Kidney capillary endothelial cell (primary cell): ENCODE results near the gene CACYBP.

Experiments
- DNase-seq: peaks from one replicate; pipeline ENCODE4 v3.0.0-alpha.2; 2018; ENCODE audit warnings: low spot score

Gene CACYBP

DNA sequence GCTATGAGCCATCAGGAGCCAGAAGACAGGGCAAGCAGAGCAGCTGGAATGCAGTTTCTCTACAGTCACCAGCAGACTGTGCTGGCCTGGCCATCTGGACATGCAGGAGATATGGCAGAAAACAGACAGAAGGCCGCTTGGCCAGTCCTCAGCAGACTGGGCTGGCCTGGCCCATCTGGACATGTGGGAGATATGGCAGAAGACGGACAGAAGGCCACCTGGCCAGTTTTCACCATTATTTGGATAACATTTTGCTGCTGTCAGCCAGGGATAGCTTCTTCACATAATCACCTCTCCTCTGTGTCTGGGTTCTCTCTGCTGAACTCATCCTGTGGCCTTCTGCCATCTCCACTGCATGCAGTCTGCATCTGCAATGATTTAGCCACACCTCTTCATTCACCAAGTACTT lies 25.0 kb upstream of the CACYBP start:
- no peak for DNase-seq

DNA sequence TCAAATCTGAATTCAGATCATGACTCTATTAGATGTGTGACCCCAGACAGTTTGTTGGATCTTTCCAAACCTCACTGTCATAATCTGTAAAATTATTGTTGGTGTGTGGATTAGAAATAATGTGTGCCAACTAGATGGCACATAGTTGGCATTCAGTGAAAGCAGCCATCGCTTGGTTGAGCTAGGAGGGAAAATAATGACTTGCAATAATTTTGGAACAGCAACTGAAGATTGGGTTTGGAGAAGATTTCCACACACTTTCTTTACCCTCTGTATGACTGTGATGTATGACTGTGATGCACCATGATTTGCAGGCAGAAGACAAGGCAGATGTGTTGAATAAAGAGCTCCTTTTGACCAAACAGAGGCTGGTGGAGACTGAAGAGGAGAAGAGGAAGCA lies 24.0 kb upstream of the CACYBP start:
- DNase-seq: no peak

DNA sequence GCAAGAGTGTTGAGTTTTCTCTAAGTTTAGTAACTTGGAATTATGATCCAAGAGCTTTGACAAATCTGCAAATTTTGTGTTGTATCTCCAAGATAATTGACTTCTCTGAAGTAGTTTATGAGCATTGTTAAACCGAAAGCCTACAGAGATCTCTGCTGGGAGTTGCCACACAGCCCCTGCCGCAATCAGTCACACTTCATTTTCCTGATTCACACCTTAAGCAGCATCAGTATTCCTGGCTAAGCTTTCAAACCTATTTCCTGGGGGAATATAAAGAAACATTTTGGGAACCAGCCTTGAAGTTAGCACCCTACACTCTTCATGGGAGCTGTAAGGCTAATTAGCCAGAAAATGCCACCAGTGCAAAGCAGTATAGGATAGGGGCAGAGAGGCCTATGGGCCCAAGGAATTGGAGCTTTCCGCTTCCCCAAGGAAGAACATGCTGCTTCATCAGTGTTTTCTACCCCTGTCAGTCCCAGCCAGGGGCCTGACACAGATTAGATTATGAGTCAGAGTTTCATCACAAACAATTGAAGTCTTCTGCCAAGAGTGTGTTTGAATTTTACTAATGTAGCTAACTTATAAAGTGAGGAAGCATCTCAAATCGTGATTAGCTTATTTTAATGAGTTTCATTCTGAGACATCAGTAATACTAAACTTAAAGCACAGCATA lies 23.2 kb upstream of the CACYBP start:
- no peak for DNase-seq

DNA sequence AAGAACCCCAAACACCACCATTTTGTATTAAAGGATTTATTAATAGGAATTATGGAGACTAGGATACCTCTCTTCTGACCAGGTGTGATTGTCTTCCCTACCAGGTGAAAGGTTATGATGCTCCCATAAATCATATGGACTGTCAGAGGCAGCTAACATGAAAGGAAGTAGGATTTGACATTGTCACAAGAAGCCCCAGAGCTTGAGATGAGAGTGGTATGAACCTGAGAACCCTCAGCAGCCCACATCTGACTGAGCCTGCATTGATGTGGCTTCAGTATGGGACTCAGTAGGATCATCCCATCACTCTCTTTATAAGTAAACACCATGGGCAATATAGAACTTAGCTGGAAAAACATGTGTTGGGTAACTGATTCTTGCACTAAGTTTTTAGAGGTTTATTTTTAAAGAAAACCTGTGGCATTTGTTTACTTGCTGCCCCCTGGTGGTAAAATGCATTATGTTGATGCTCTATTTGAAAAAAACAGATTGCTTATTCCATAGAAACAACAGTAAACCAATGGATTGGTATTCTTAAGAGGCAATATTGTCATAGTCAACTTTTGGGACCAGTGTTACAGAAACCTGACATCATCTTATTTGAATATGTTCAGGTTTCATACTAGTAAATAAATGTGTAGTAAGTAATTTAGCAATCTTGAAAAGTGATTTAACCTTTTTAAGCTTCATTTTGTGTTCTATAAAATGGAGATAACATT lies 16.6 kb upstream of the CACYBP start:
- peak; percentile 50 for DNase-seq

DNA sequence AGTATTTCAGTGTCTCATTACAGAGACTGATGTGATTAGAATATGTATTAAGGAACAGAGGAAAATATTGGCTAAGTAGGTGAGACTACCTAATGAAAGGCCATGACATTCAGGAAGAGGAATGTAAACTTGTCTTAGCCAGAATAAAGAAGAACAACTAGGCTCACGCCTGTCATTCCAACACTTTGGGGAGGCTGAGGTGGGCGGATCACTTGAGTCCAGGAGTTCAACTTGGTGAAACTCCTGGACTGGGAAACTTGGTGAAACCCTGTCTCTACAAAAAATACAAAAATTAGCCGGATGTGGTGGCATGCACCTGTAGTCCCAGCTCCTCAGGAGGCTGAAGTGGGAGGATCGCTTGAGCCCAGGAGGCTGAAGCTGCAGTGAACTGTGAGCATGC lies 14.8 kb upstream of the CACYBP start:
- DNase-seq: no peak

DNA sequence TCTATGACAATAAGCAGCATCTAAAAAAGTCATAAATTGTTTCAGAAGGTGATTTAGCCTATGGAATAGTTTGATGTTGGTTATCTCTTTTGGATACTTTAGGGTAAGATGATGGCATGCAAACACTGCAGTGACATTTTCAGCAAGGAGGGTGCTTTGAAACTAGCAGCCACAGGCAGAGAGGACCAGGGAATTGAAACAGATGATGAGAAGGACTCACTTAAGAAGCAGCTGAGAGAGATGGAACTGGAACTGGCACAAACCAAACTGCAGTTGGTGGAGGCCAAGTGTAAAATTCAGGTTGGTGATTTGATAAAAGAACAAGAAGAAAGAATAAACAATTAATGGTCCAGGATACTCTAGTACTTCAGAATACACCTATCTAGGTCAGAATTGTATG lies 11.2 kb upstream of the CACYBP start:
- no peak for DNase-seq

DNA sequence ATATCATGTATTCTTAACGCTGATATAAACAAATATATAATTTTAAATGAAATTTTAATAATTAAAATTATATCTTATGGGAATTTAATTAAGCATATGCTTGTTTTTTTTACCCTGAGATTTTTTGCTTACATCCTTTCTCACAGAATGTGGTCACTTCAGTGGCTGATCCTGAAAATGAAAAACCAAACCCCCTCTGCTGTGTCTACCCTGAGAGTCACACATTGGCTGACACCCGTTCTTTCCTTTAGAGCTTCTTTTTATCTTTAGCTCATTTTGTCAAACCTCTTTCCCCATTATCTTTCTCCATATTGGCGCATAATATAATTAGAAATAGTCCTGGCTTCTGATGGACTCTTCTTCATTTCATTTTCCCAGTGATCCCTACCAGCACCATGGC lies 10.8 kb upstream of the CACYBP start:
- no peak for DNase-seq

DNA sequence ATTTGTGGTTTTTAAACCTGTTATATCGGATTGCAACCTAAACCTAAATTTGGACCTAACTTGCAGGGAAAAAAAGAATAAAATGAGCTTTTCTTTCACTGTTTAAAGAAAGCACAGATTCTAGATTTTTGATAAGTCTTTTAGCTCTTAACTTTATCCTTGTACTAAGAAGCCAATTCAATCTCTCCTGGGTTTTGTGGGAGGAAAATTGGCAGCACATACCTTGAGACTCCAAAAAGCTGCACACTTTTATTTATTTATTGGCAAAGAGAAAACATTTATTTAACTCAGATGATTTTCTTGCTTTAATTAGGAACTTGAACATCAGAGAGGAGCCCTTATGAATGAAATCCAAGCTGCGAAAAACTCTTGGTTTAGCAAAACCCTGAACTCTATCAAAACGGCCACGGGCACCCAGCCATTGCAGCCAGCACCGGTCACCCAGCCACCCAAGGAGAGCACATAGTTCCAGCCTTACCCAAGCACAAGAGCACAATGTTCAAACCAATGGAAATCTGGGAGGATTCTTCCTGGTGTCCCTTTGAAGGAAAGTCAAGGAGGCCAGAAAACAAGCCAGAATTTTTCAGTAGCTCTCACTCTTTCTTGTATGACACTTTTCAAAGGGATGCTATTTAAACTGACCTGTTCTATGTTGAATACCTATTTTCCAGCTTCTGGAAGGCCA lies 10.1 kb upstream of the CACYBP start:
- DNase-seq: no peak

DNA sequence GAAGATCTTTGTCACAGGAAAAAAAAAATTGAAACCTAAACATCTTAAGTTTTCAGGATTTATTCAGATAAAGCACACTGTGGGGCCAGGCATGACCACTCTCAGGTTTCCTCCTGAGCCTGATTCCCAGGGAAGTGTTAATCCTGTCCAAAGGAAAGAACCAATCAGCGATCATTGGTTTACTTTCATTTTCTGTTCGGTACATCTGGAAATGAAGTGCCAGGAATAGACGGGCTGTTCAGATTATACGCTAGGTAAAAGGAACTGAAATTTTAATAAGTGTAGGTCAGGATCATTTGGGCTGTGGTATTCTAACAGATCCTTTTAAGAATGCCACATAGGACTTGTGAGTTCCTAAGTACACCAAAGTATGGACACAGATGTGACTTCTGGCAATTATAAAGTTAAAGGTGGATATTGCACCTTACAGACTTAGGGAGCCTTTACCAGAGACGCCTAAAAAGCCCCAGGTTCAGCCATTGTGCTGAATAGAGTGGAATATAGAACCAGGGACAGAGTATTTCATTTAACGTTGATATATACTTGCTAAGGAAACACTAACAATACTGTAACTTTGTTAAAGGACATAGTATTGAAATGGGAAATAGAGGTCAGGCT lies 9.3 kb upstream of the CACYBP start:
- peak; percentile 73 for DNase-seq

DNA sequence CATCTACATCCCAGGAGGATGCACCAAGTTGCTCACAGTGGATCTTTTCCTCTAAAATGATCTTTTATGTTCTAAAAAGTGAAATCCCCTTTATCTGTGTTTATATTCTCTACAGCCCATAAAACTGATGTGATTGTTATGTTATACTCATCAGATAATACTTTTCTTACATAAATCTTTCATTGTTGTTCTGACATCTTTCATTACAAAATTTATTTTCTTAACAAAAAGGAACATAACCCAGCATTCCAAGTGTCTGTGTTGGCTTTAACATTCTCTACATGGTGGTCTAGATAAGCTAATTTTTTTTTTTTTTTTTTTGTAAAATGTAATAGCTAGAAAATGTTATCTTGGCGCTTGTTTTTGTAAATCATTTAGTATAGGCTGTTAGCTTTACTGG lies 8.3 kb upstream of the CACYBP start:
- DNase-seq: no peak

DNA sequence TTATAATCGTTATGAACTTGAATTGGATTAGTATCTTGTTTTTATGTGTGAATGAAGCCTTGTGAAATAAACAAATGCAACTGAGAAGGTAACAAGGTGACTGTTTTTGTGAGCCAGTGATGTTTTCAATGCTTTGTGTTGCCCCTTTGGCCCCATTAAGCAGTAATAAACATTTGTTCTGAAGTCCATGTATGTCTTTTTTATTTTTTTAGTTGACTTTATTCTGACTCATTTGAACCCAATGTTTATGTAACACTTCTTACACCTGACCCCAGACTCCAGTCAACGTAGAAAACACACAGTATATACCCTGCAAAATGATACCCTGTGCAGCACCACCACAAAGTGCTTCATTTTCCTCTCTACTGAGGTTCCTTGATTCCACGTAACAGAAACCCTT lies 4.6 kb upstream of the CACYBP start:
- DNase-seq: no peak

DNA sequence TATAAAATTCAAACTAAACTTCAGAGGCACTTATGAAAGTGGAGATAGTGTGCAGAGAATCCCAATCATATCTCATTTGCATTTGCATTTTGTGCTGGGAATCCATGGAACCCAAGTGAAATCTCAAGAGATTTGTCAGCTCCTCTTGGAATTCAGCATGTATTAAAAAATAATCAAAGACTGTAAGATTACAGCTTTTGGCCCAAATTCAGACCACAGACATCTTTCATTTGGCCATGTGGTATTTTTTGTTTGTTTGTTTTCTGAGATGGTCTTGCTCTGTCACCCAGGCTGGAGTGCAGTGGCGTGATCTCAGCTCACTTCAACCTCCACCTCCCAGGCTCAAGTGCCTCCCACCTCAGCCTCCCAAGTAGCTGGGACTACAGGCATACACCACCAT lies 3.8 kb upstream of the CACYBP start:
- DNase-seq: no peak

DNA sequence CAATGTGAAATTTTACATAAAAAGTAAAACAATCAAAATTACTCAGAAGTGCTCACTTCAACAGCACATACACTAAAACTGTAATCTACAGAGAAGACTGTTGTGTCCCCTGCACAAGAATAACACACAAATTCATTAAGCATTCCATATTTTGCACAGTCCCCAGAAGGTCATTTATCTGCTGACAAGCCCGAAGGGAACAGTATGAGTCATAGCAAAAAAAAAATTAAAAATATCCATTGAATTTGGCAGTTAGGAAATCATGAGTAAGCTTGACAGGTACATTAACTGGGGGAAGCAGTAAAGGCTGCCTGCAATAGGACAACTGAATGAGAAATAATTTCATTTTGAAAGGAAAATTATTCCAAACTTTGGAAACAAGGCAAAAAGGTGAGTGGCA lies 3.3 kb upstream of the CACYBP start:
- peak; percentile 54 for DNase-seq

DNA sequence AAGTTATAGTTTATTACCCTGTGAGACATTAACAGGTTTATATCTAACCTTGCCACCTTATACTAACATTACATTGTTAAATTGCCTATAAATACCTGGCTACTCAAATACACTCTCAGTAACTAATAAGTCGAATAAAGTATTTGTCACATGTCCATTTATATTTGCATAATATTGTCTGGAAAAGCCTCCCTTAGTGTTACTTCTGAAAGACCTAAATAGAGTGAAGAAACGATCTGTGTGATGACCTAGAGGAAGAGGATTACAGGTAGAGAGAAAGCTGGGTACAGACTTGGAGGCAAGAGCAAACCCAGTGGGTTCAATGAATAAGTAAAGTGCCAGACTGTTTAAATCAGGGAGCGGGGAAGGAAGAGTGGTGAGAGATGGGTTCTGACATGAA lies 2.7 kb upstream of the CACYBP start:
- DNase-seq: no peak

DNA sequence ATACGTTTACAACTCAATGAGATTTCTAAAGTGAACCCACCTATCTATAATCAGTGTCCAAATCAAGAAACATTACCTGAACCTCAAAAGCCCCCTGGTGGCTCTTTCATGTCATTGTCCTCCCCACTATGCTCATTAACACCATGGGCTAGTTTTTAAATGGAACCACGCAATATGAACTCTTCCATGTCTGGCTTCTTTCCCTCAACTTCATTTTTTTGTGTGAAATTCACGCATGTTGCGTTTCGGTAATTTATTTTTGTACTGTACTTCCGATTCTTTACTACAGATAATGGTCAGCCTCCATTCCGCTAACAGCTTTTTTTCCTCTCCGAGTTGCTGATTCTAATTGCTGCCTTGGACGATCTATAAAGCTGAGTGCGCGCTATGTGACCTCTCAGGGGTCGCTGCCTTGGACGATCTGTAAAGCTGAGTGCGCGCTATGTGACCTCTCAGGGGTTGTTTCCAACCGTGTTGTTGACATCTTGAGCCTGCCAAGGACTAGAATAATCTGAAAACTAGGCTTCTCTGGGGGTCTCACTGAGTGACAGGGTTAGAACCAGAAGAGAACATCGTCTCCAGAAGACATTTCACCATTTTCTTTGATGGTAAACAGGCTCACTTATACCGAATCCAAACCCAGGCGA lies 1.1 kb upstream of the CACYBP start:
- DNase-seq: peak; percentile 69

DNA sequence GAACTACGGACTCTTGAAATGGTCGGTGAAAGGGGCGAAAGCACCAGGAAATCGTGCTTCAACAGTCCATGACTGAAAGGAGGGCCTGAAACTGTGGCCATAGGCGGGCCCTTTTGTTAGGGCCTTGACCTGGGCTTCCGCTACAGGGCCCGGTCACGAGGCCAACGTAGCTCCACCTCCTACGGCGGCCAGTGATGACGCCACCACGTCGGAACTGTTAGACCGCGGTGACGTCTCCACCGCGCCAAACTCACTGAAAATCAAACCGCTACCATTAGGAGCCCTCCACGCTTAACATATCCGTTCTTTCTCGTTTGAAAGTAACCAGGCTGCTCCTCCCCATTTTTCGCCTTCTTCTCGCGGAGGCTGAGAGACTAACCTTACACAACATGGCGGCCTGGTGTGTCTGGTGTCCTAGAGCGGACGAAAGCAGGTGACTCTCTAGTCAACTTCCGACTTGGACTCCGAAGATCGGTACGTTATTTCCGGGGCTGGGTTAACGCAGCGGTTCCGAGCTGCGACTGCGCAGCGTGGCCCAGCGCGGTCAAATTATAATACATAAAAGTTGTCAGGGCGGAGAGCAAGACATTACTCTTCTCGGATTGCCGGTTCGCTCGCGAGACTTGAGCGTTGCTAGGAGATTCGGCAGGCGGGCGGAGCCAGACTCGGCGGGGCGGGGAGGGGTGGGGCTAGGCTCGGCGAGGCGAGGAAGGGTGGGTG lies 371 bp upstream of the CACYBP start:
- peak; percentile 98 for DNase-seq

DNA sequence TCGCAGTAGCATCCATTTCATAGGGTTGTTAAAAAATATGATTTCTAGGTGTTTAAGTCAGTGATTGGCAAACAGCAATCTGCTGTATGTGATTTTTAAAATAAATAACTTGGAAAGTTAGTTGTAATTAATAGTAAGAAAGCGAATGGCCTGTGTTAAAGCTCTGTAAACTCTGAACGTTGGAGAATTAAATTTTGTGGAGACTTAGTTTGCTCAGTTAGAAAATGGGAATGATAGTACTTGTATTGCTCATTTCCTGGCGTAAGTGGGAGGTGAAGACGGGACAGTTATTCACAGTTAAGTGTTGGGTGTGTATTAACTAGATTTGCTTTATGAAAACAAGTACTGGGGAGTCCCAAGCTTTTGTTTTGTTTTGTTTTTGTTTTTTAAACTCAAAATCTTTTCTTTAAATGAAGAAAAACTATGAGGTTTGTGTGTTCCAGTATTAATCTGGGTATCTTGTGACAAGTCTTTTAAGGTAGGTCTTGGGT lies 995 bp downstream of the CACYBP start:
- DNase-seq: peak; percentile 61

DNA sequence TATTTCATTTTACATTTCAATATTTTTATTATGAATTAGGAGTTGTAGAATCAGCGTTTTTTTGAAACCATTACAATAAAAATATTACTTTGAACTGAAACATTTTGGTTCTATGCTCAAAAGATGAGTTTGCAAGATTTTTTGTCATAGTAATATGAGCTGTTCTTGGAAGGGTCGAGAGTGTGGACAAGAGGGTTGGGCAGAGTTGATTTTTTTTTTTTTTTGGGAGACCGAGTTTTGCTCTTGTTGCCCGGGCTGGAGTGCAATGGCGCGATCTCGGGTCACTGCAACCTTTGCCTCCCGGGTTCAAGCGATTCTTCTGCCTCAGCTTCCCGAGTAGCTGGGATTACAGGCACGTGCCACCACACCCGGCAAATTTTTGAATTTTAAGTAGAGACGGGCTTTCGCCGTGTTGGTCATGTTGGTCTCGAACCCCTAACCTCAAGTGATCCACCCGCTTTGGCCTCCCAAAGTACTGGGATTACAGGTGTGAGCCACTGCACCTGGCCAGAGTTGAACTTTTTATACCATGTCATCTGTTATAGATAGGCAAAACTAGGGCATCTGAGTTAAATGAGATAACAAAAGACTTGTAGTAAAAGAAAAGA lies 3.3 kb downstream of the CACYBP start:
- DNase-seq: no peak

DNA sequence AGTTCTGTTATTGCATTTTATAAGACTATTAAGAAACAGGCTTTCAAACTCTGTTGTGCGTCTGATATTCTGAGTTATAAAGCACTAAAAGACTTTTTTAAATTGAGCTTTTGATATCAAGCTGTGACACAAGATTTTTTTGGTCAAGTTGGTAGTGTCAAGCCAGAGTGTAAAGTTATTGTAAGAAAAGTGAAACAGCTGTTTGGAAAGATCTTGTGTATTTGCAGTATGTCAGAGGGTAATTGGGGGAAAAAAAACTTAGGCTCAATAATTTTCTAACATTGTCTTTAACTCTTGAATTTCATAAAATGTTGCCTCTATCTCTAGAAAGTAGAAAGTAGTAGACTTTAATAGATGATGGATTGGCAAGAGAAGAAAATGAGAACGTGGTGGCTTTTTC lies 3.8 kb downstream of the CACYBP start:
- no peak for DNase-seq

DNA sequence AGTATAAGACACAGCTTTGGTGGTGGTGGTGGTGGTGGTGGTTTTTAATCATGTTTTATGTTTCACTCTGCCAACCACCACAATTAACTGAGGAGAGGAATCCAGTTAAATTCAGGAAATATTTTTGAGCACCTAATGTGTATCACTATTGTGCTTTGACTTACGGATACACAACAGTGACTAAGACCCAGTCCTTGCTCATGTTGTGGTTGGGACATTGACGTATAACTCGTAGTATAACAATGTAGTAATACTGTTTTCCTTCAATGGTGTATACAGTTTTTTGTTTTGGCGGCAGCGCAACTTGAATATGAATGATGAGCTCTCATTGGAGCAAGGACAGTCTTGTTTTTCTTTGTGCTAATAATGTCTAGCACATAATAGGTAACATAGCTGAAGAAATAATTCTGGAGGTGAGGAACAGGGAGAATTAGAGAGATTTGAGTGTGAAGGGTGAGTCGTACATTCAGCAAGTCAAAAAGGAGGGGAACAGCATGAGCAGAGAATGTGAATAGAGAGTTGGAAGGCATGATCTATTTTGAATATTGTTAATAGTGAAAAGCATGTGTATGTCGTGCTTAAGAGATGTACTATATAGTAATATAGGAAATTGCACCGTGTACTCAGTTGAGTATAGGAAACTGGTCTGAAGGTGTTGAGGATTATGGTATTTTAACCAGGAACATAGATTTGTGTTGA lies 5.5 kb downstream of the CACYBP start:
- no peak for DNase-seq

DNA sequence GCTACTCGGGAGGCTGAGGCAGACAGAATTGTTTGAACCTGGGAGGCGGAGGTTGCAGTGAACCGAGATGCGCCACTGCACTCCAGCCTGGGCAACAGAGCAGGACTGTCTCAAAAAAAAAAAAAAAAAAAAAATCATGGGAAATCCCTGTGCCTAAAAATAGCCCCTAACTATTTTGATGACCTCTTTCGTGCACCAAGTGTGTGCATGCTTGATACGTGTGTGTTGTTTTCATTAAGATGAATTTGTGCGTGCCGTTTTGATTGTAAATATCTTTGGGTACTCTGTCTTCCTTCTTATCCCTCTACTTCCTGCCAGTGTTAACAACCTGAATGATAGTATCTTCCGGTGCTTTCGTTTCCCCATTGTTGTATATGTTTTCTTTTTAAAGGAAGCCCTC lies 9.8 kb downstream of the CACYBP start:
- DNase-seq: no peak
